Measurements from ENCODE around the gene STK17B.
A peak's percentile ranks its signal among the peaks of the same experiment; 100 is the strongest.

The STK17B gene

GRCh38 chr2:196170213-196170605 is 1.2 kb downstream of the STK17B start:
- H3K9me3 ChIP-seq (ENCODE audit: insufficient read depth, low read length): no peaks in the 10 kb centered on the region
- H3K4me2 ChIP-seq (ENCODE audit: low read depth, low read length, poor library complexity, severe bottlenecking): peak overlapping the region; percentile 99
- H3K27ac ChIP-seq (ENCODE audit: low read depth, low read length): peak overlapping the region; percentile 86
- no peaks in the 10 kb centered on the region for H3K27me3 ChIP-seq (ENCODE audit: low read length)
- peaks cover 93% of the 10 kb centered on the region for H3K79me2 ChIP-seq (ENCODE audit: insufficient read depth, low read length)
- H2AFZ ChIP-seq (ENCODE audit: low read depth, low read length, severe bottlenecking): no peak overlapping the region
- H3K9ac ChIP-seq (ENCODE audit: low read length): peak overlapping the region; percentile 99
- TF ChIP-seq CTCF (IDR thresholded peaks at IDR 0.05; ENCODE audit: insufficient read depth, low read length, poor library complexity, severe bottlenecking): no peak
- H3K9me2 ChIP-seq (replicated peaks; ENCODE audit: insufficient read depth, low read length): no peaks in the 10 kb centered on the region
- H3K4me3 ChIP-seq (ENCODE audit: insufficient read depth, low read length, poor library complexity, severe bottlenecking): peak overlapping the region; percentile 98
- H4K20me1 ChIP-seq (ENCODE audit: low read depth, low read length): peaks cover 32% of the 10 kb centered on the region
- H3K36me3 ChIP-seq (ENCODE audit: low read length): peaks cover 35% of the 10 kb centered on the region
- H3F3A ChIP-seq (ENCODE audit: insufficient read depth): peaks cover 69% of the 10 kb centered on the region

GRCh38 chr2:196169516-196169915 is 1.9 kb downstream of the STK17B start:
- Histone ChIP-seq H3K9me3 (ENCODE audit: insufficient read depth, low read length) (no peaks in the 10 kb centered on the region), H3K9me2 (replicated peaks; ENCODE audit: insufficient read depth, low read length) (no peaks in the 10 kb centered on the region), H4K20me1 (ENCODE audit: low read depth, low read length) (peaks cover 33% of the 10 kb centered on the region), H3K27me3 (ENCODE audit: low read length) (no peaks in the 10 kb centered on the region), H3K9ac (ENCODE audit: low read length) (peak overlapping the region; percentile 99), H3K36me3 (ENCODE audit: low read length) (peaks cover 38% of the 10 kb centered on the region), H3F3A (ENCODE audit: insufficient read depth) (peaks cover 69% of the 10 kb centered on the region), H3K79me2 (ENCODE audit: insufficient read depth, low read length) (peaks cover 97% of the 10 kb centered on the region), H2AFZ (ENCODE audit: low read depth, low read length, severe bottlenecking) (no peak overlapping the region), H3K27ac (ENCODE audit: low read depth, low read length) (peak overlapping the region; percentile 86), H3K4me2 (ENCODE audit: low read depth, low read length, poor library complexity, severe bottlenecking) (peak overlapping the region; percentile 99), H3K4me3 (ENCODE audit: insufficient read depth, low read length, poor library complexity, severe bottlenecking) (peak overlapping the region; percentile 98)
- TF ChIP-seq CTCF (IDR thresholded peaks at IDR 0.05; ENCODE audit: insufficient read depth, low read length, poor library complexity, severe bottlenecking) (no peak), EZH2phosphoT487 (conservative IDR thresholded peaks at IDR 0.05; ENCODE audit: low read length) (no peak)

GRCh38 chr2:196168181-196168580 is 3.2 kb downstream of the STK17B start:
- H3K9me2 ChIP-seq (replicated peaks; ENCODE audit: insufficient read depth, low read length): no peaks in the 10 kb centered on the region
- no peaks in the 10 kb centered on the region for H3K9me3 ChIP-seq (ENCODE audit: insufficient read depth, low read length)
- TF ChIP-seq CTCF (IDR thresholded peaks at IDR 0.05; ENCODE audit: insufficient read depth, low read length, poor library complexity, severe bottlenecking) (no peak), EZH2phosphoT487 (conservative IDR thresholded peaks at IDR 0.05; ENCODE audit: low read length) (no peak)
- peak overlapping the region; percentile 99 for H3K4me2 ChIP-seq (ENCODE audit: low read depth, low read length, poor library complexity, severe bottlenecking)
- no peaks in the 10 kb centered on the region for H3K27me3 ChIP-seq (ENCODE audit: low read length)
- peak overlapping the region; percentile 98 for H3K4me3 ChIP-seq (ENCODE audit: insufficient read depth, low read length, poor library complexity, severe bottlenecking)
- peaks cover 41% of the 10 kb centered on the region for H4K20me1 ChIP-seq (ENCODE audit: low read depth, low read length)
- H2AFZ ChIP-seq (ENCODE audit: low read depth, low read length, severe bottlenecking): no peak overlapping the region
- peaks cover 37% of the 10 kb centered on the region for H3K36me3 ChIP-seq (ENCODE audit: low read length)
- H3K9ac ChIP-seq (ENCODE audit: low read length): peak overlapping the region; percentile 99
- peaks cover 68% of the 10 kb centered on the region for H3F3A ChIP-seq (ENCODE audit: insufficient read depth)
- H3K79me2 ChIP-seq (ENCODE audit: insufficient read depth, low read length): peaks cover 97% of the 10 kb centered on the region
- peak overlapping the region; percentile 86 for H3K27ac ChIP-seq (ENCODE audit: low read depth, low read length)
